Colon (tissue), 2 donors: Measurements from ENCODE around the gene RPS6KB1.
"Not testable (repeated sequence)": the region's sequence is repeated elsewhere in the genome, so short reads cannot be mapped to it uniquely, and the experiment has no call there.

Experiments used
- FAIRE-seq: peaks from 2 replicates; lab custom pipeline; 2012; peaks lifted over from hg19 to GRCh38; lab: Jason Lieb, UNC
- donor health status: control.
- donor health status: control.

The RPS6KB1 gene

DNA sequence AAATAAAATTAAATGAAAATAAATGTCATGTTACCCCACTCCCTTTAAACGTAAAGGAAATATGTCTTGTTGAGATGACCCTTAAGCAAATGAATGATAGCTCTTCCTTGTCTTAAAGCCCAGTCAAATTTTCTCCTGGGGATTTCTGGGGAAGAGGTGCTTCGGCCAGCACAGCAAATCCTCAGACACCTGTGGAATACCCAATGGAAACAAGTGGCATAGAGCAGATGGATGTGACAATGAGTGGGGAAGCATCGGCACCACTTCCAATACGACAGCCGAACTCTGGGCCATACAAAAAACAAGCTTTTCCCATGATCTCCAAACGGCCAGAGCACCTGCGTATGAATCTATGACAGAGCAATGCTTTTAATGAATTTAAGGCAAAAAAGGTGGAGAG, 53.5 kb downstream of the RPS6KB1 start:
- not testable (repeated sequence) for FAIRE-seq

DNA sequence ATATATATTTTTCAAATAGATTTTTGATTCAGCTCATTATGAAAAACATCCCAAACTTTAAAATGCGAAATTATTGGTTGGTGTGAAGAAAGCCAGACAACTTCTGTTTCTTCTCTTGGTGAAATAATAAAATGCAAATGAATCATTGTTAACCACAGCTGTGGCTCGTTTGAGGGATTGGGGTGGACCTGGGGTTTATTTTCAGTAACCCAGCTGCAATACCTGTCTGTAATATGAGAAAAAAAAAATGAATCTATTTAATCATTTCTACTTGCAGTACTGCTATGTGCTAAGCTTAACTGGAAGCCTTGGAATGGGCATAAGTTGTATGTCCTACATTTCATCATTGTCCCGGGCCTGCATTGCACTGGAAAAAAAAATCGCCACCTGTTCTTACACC, 54.4 kb downstream of the RPS6KB1 start:
- not testable (repeated sequence) for FAIRE-seq

DNA sequence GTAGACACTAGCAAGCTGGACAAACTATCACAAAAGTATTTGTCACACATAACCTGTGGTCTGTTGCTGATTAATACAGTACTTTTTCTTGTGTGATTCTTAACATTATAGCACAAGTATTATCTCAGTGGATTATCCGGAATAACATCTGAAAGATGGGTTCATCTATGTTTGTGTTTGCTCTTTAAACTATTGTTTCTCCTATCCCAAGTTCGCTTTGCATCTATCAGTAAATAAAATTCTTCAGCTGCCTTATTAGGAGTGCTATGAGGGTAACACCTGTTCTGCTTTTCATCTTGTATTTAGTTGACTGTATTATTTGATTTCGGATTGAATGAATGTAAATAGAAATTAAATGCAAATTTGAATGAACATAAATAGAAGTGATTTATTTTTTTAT, 57.1 kb downstream of the RPS6KB1 start:
- FAIRE-seq: no peak

DNA sequence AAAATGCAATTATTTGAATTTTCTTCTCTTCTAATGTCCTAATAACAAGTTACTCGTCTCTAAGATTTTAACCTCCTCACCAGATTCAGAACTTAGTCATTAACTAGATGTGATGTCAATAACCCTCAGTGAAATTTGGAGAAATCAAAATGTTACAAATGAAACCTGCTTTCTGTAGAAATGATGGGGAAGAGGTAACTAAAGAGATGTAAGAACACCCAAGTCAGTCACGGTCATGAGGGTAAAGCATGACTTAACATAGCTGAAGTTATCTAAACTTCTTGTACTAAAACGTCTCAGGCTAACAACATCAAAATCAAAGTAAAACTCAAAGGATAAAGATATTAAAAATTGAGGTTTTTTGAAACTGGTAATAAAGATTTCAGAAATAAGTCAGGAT, 61.9 kb downstream of the RPS6KB1 start:
- no peak for FAIRE-seq

DNA sequence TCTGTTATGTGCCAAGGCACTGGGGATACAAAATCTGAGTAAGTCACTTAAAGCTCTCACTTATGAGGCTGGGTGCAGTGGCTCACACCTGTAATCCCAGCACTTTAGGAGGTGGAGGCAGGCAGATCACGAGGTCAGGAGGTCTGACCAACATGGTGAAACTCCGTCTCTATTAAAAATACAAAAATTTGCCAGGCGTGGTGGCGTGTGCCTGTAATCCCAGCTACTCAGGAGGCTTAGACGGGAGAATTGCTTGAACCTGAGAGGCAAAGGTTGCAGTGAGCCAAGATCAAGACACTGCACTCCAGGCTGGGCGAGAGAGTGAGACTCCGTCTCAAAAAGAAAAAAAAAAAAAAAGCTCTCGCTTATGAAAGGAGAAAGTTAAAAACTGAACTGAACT, 66.7 kb downstream of the RPS6KB1 start:
- not testable (repeated sequence) for FAIRE-seq

DNA sequence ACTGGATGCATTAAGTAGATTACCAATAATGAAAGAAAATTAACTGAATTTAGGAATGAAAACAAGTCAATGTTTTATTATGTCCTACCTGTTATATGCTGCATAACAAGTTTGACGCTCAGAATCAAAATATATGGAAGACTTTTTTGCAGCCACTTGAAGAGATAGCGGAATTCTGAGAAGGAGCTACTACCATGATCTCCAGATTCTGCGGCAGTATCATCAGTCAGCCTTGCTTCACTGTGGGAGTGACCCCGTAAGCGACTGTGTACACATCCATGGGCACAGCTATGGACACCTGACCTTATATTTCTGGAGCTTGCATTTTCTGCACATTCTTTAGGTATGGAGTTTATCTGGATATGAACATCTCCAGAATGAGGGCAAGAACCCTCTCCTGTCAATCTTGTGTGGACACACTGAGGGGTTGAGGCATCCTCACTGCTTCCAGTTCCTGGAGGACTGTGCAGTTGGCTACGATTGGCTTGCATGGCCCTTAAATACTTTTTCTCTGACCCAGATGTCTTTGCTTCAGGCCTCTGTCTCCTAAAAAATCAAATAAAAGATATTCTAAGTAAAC, 69.9 kb downstream of the RPS6KB1 start:
- no peak for FAIRE-seq

DNA sequence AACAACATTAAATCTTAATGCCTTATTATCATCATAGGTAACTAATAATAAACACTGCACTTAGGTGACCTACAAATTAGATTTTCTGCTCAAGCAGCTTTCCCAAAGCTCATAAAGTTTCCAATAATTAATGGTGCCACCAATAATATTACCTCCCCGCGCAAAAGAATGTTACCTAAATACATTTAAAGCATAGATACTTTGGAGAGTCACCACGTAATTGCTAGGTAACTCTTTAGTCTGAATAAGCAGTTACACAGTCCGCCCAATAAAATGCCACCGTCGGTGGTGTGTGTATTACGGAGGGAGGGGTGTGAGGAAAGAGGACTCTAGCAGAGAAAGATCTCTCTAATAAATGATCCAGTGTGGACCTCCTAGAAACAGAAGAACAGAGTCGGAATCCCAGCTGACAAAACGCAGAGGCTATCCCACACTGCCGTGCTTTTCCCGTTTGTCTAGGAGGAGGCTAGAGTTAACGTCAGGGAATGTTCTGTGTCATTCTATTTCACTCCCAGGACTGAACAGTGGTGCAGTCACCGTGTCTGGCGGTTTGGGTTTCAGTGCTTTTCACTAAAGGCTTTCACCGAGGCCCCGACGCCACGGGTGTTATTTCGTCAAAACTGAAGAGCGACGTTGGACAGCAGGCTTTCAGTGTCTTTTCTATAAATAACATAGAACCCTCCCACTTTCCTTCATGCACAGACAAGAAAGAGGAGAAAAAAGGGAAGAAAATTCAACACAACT, 71.0 kb downstream of the RPS6KB1 start:
- FAIRE-seq: no peak

DNA sequence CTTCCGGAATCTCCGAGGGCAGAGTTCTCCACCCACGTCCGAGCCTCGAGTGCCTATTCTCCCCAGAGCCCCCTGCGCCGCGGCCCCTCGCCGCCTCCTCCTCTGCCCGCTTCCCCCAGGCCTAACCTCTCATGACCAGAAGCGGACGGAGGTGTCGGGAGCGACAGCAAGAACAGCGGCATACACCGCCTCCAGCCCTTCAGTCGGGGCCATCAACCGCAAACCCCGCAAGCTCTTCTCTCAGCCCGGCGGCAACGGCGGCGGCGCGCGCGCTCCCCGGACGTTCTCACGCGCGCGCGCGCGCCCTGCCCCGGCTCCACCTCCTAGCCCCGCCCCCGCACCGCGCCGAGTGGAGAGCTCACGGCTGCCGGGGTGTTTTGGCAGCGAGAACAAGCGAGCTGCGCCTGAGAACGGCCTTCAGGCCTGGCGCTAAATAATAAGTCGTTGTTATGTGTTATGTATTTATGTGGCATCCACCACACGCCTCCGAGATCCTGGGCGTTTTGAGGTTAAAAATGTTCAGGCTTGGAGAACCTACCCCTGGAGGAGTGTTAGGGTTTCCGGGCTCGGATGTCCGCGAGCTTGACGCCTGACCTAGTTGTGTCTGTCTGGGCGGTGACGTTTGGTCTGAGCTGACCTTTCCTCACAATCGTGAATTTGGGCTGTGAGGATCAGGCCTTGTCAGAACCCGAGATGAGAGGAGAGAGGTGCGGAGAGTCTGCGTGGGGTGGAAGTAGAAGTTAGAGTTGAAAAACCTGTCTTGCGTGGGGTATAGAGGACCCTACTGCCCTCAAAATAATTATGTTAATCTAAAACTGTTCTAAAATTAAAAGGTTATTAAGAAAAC, 71.8 kb downstream of the RPS6KB1 start, which contains the start of gene RNFT1:
TSS of gene RNFT1 (minus strand) at position 259 of the 847 bp plus-strand sequence. CDS start at position 182, 77 bp downstream.
- FAIRE-seq: no peak

DNA sequence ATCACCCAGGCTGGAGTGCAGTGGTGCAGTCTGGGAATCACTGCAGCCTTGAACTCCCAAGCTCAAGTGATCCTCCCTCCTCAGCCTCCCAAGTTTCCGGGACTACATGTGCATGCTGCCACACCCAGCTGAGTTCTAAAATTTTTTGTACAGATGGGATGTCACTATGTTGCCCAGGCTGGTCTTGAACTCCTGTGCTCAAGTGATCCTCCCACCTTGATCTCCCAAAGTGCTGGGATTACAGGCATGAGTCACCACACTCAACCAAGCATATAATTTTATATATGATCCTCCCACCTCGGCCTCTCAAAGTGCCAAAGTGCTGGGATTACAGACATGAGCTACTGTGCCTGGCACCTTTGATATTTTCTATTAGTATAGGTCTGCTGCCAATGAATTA, 78.8 kb downstream of the RPS6KB1 start:
- not testable (repeated sequence) for FAIRE-seq

DNA sequence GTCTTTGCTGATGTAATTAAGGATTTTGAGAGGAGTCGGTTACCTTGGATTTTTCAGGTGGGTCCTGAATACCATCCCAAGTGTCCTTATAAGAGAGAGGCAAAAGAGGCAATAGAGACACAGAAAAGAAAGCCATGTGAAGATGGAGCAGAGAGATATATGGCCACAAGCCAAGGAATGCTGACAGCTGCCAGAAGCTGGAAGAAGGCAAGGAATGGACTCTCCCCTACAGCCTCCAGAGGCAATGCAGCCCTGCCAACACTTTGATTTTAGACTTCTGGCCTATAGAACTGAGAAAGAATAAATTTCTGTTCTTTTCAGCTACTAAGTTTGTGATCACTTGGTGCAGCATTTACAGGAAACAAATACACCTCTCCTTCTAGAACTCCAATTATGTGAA, 79.9 kb downstream of the RPS6KB1 start:
- FAIRE-seq: no peak

DNA sequence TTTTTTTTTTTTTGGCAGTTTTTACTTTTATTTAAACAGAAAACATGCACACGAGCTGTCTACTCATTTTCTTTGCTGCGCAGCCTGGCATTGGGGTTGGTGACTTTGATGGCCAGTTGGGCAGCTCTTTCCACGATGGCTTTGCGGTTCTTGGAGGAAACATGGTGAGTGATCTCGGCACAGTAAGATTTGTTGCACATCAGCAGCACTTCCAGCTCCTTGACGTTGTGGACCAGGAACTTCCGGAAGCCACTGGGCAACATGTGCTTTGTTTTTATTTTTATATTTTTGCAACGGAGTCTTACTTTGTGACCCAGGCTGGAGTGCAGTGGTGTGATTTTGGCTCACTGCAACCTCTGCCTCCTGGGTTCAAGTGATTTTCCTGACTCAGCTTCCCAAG, 80.6 kb downstream of the RPS6KB1 start:
- FAIRE-seq: not testable (repeated sequence)

DNA sequence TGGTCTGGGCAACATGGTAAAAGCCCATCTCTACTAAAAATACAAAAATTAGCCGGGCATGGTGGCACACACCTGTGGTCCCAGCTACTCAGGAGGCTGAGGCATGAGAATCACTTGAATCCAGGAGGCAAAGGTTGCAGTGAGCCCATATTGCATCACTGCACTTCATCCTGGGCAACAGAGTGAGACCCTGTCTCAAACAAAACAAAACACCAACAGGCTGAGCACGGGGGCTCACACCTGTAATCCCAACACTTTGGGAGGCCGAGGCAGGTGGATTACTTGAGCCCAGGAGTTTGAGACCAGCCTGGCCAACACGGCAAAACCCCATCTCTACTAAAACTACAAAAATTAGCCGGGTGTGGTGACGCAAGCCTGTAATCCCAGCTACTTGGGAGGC, 82.2 kb downstream of the RPS6KB1 start:
- not testable (repeated sequence) for FAIRE-seq

DNA sequence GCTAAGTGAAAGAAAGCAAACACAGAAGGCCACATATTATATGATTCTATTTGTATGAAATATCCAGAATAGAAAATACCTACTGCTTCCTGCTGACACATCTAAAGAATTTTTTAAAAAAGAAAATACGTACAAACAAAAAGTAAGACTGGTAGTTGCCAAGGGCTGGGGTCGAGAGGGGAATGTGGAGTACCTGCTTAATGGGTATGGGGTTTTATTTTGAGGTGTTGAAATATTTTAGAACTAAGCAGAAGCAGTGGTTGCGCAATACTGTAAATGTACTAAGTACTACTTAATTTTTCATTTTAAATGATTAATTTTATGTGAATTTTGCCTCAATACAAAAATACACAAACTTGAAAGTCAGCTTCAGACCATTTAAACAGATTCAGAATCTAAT, 103.7 kb downstream of the RPS6KB1 start:
- FAIRE-seq: not testable (repeated sequence)
